Prostate gland (tissue), 2 donors: ENCODE results near the gene TTC27.

Source experiments
- CTCF ChIP-seq, 4 experiments: fragments of 200-600 bp in 2 of 4; fragments of 450-650 bp in 2 of 4; sonication (generic) in 2 of 4; IDR thresholded peaks; 1 replicate in 3 of 4; 2 replicates in 1 of 4; pipeline ENCODE4 v1.5.1; 2016 to 2019; ENCODE audit warnings: antibody characterized with exemption in 4 of 4, mild to moderate bottlenecking in 2 of 4, moderate library complexity in 2 of 4
- POLR2A ChIP-seq: fragments of 450-650 bp; IDR thresholded peaks from one replicate; pipeline ENCODE4 v1.6.1; 2016; ENCODE audit warnings: antibody characterized with exemption, mild to moderate bottlenecking
- POLR2AphosphoS5 ChIP-seq: sonication (generic); formaldehyde crosslinking; IDR thresholded peaks from one replicate; pipeline ENCODE4 v1.6.1; 2017; ENCODE audit warnings: antibody characterized with exemption

GRCh38 chr2:32632089-32632488 lies 4.2 kb downstream of the TTC27 start:
- TF ChIP-seq POLR2AphosphoS5, result no peak
- no peak for TF ChIP-seq CTCF (IDR thresholded peaks at IDR 0.05)
- no peak for TF ChIP-seq POLR2A
